ENCODE measurements around the gene VPS52.
"Not testable (repeated sequence)": the region's sequence is repeated elsewhere in the genome, so short reads cannot be mapped to it uniquely, and the experiment has no call there.

VPS52 gene

GRCh38 chr6:33272275-33273128, 826 bp upstream of the VPS52 start:
- TF ChIP-seq CTCF (conservative IDR thresholded peaks at IDR 0.05), result no peak

GRCh38 chr6:33271117-33271467, 584 bp downstream of the VPS52 start:
- peak overlapping the region; percentile 100 for H3K27ac ChIP-seq
- no peak for TF ChIP-seq CTCF (conservative IDR thresholded peaks at IDR 0.05)

More at GRCh38 chr6:33272275-33273128, 826 bp upstream of the VPS52 start:
- peak overlapping the region; percentile 100 for H3K27ac ChIP-seq

- no peak for TF ChIP-seq CTCF (conservative IDR thresholded peaks at IDR 0.05)
- no peak overlapping the region for H3K27ac ChIP-seq
Observed at GRCh38 chr6:33264015-33264414, 7.7 kb downstream of the VPS52 start.

GRCh38 chr6:33262490-33262889, 9.2 kb downstream of the VPS52 start:
- H3K27ac ChIP-seq, result not testable (repeated sequence)

- H3K27ac ChIP-seq, result no peak overlapping the region
- no peak for TF ChIP-seq CTCF (conservative IDR thresholded peaks at IDR 0.05)
Observed at GRCh38 chr6:33259032-33259431, 12.6 kb downstream of the VPS52 start.

GRCh38 chr6:33254591-33254990, 17.1 kb downstream of the VPS52 start:
- no peak for TF ChIP-seq CTCF (conservative IDR thresholded peaks at IDR 0.05)
- H3K27ac ChIP-seq, result no peak overlapping the region

- no peak for TF ChIP-seq CTCF (conservative IDR thresholded peaks at IDR 0.05)
Observed at GRCh38 chr6:33252759-33253158, 18.9 kb downstream of the VPS52 start.

GRCh38 chr6:33251395-33252012, 20.2 kb downstream of the VPS52 start:
- no peak for TF ChIP-seq CTCF (conservative IDR thresholded peaks at IDR 0.05)
- peak overlapping the region; percentile 98; the same call in 1 of the 2 replicates for H3K27ac ChIP-seq

More at GRCh38 chr6:33252759-33253158, 18.9 kb downstream of the VPS52 start:
- H3K27ac ChIP-seq, result no peak overlapping the region

Measured in VCaP (cell line).